ENCODE measurements around the gene LSM11.

Gene LSM11

DNA sequence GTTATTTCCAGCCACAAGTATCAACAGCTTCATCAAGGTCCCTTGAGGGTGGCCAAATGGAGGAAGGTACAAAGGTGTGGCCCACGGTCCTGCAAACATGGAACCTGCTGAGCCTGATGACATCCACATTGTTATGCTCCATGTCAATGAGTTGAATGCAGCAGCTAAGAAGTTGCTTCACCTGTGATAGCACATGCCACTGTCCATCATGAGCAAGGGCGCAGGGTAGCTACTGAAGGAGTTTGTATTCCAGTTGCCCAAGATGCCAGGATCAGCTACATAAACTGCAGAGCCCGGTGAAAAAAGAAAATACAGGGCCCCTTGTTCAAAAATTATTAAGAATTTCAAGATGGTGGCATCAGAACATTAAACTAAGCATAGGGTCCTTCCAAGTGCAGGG is 24.2 kb downstream of the LSM11 start:
- DNase-seq (ENCODE audit: low read depth in 2 of 2) = no peak

DNA sequence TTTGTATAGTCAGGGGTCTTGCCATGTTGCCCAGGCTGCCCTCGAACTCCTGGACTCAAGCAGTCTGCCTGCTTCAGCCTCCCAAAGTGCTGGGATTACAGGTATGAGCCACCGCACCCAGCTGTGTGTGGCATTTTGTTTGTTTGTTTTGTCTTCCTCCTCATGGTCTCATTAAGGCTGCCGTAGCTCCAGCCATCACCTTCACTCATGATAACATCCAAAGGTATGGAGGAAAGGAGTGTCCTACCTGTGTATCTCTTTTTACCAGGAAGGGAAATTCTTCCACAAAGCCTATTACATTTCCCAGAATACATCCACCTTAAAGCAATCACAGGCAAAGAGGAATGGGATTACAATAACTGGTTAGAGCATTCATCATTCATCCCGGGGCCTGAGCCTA is 27.2 kb downstream of the LSM11 start:
- no peak for DNase-seq (ENCODE audit: low read depth in 2 of 2)

DNA sequence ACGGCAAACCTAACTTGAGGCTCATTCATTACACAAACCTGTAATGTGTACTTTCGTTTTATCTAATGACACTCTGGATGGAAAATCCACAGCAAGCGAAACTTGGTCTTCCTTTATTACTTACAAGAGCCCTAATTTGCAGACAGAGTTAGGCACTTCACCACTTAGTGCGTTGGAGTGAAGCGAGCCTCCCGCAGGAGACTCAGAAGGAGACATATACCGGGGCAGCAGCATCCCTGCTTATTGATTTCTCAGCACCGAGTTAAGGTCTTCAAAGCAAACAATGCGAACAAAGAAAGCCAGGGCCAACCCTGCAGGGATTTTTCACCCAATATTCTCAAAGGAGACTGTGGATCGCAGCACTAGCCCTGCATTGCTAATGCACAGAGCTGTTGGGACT is 28.6 kb downstream of the LSM11 start:
- no peak for DNase-seq (ENCODE audit: low read depth in 2 of 2)

DNA sequence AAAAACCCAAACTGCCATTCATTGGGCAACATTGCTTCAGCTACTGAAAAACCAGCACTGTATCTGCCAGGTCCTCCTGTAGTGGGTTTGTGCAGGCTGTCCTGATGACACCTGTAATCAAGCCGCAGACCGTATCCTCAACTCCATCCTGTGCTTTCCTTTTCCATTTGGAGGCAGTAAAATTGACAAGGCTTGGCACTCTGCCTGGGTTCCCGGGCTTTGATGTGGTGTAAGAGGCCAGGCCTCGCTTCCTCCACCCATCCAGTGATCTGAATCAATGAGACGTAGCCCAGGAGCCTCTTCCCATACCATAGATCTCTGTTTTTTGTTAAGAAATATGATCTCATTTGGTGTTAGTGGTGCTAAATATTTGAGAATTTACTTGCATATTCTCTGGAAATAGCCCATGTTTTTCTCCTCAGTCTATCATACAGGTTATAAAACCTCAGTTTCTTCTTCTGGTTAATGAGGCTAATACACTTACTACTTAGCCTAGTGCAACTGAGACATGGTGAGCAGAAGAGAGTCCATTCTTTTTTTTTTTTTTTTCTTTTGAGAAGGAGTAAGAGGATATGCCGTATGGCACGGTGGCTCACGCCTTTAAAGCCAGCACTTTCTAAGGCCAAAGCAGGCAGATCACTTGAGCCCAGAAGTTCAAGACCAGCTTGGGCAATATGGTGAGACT is 34.8 kb downstream of the LSM11 start:
- DNase-seq (ENCODE audit: low read depth in 2 of 2) = no peak

DNA sequence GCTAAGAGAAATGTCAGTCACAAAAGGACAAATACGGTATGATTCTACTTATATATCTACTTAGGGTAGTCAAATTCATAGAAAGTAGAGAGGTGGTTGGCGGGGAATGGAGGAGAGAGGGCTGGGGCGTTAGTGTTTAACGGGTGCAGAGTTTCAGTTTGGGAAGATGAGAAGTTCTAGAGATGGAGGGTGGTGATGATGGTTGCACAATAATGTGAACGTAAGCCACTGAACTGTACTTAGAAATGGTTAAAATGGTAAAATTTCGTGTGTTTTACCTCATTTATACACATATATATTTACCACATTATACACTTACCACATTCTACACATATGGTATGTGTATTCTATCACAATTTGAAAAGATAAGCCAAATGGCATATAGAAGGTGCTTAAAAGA is 35.7 kb downstream of the LSM11 start:
- no peak for DNase-seq (ENCODE audit: low read depth in 2 of 2)

DNA sequence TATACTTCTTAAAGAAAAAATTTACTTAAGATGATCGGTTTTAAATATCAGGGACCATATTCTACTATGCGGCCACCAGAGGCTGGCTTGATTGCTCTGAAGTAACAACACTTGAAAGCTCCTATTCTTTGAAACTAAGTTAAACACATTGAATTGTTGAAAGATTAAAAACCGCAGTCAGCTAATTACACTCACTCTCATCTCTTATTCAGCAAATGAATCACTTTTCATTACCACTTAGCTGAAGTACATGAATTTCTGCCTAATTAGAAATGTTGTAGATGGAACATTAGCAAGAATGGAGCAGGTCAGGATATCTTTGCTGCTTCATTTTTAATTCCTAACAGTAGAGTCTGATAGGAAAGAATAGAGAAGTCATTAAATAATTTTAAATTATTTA is 42.3 kb downstream of the LSM11 start:
- no peak for DNase-seq (ENCODE audit: low read depth in 2 of 2)

DNA sequence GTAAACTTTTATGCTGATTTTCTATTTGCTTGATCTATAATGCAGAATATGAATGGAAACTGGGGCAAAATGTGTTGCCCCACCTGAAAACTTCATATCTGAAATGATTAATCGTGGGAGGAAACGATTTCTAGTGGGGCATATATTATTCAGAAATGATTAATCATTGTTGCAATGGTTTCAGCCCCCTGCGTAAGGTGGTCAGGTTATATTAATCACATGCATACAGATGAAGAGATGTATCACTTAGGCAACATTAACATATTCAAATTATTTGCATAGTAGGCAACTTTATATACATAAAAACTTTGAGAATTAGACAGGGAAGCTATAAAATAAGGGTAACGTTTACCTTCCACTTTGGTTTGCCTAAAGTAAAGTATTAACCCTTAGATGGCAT is 49.8 kb downstream of the LSM11 start:
- DNase-seq (ENCODE audit: low read depth in 2 of 2) = no peak

DNA sequence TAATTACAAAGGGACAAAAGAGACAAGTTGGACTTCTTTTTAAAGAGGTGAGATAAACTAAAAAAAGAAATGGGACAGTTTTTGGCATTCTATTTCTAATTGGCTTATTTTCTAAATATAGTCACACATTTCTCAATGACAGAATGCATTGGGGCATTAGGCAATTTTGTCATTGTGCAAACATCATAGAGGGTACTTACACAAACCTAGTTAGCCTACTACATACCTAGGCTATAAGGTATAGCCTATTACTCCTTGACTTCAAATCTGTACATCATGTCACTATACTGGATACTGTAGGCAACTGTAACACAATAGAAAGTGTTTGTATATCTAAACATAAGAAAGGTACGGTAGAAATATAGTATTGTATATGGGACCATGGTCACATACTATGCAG is 56.1 kb downstream of the LSM11 start:
- DNase-seq (ENCODE audit: low read depth in 2 of 2) = no peak

DNA sequence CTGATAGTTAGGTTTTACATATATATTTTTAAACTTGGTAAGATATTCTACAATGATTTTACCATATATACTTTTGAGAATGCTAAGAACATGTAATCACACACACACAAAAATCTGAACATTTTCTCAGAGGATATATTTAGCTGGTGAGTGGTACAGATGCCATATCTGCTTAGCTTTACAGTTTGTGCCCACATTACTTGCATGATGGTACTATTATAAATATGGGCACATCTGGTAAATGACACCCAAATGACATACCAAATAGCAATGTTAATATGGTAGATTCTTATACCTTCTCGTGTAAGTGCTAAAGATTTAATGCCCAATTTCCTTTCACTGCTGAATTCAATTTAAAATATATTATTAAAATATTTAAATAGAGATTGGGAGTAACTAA is 56.6 kb downstream of the LSM11 start:
- DNase-seq (ENCODE audit: low read depth in 2 of 2) = no peak

DNA sequence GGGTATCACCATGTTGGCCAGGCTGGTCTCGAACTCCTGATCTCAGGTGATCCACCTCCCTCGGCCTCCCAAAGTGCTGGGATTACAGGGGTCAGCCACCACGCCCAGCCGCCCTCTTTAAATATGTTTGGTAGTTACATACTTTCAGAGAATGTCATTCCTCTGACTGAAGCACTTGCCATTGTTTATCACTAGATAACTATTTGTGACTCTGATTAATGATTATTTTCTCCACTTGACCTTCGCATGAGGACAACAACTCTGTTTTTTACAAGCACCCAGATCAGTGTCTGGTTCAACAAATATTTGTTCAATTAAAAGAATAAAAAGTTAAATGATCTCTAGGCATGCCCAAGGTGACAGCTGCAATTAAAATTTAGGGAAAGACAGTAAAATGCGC is 59.2 kb downstream of the LSM11 start:
- no peak for DNase-seq (ENCODE audit: low read depth in 2 of 2)

DNA sequence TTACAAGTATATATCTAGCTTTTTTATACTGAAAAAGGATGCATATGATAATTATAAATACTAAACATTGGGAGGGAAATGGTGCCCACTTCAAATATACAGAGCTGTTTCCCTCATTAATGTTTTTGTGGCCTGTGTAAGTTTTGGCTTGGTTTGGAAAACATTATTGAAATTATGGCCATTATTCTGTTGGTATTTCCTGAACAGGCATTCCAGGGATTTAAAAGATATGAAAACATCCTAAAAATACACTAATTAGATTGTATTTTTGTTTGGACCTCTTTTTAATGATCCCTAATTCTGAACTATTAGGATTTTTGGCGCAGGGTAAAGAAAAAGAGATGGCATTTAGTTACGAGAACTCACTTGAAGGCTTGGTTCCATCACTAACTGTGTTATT is 64.5 kb downstream of the LSM11 start:
- no peak for DNase-seq (ENCODE audit: low read depth in 2 of 2)

All from stimulated activated CD4-positive, alpha-beta T cell treated with anti-CD3 and anti-CD28 coated beads, Interleukin-15, amount 100 ng/mL, for 48 hours (primary cell).